Lung (tissue), 12 donors: ENCODE results near the gene COL10A1. TPM values are rescaled to one million over a fixed set of nuclear protein-coding genes. Genes with fewer than 3 reads are reported as not detected.

Experiments used
- ATAC-seq: fragments of 200-7000 bp; cut with Tn5 transposase; one replicate; pipeline ENCODE4 v1.9.1; 2020; ENCODE audit warnings: moderate number of reproducible peaks; ENCODE audit not compliant: insufficient read depth, low FRiP score
- DNase-seq, 3 donors: peaks; one replicate each; pipeline ENCODE4 v3.0.0-alpha.2; 2013 to 2017
- H3K27ac ChIP-seq, 2 donors: one replicate each; pipeline ENCODE4 v1.5.1; 2013; ENCODE audit warnings: mild to moderate bottlenecking in 2 of 2, moderate library complexity in 2 of 2, control low read depth in 1 of 2, inconsistent platforms in 1 of 2, low read depth in 1 of 2, low read length in 1 of 2
- H3K27me3 ChIP-seq, 3 donors: one replicate each; pipeline ENCODE4 v1.5.1; 2013; ENCODE audit warnings: low read length in 2 of 3; ENCODE audit not compliant: control insufficient read depth in 3 of 3, insufficient read depth in 3 of 3
- H3K36me3 ChIP-seq, 4 donors: one replicate each; pipeline ENCODE4 v1.5.1; 2013; ENCODE audit warnings: low read length in 4 of 4, mild to moderate bottlenecking in 1 of 4, moderate library complexity in 1 of 4; ENCODE audit not compliant: control insufficient read depth in 4 of 4, insufficient read depth in 4 of 4
- H3K4me1 ChIP-seq, 5 donors: one replicate each; pipeline ENCODE4 v1.5.1; 2013; ENCODE audit warnings: low read length in 5 of 5, mild to moderate bottlenecking in 2 of 5, moderate library complexity in 1 of 5; ENCODE audit not compliant: control insufficient read depth in 5 of 5, insufficient read depth in 5 of 5
- H3K4me3 ChIP-seq: one replicate; pipeline ENCODE4 v1.5.1; 2013; ENCODE audit warnings: mild to moderate bottlenecking, control low read depth, moderate library complexity
- H3K9ac ChIP-seq, 2 donors: one replicate each; pipeline ENCODE4 v1.5.1; 2013; ENCODE audit warnings: low read length in 2 of 2, control low read depth in 1 of 2; ENCODE audit not compliant: insufficient read depth in 1 of 2
- H3K9me3 ChIP-seq, 4 donors: one replicate each; pipeline ENCODE4 v1.5.1; 2013; ENCODE audit warnings: low read length in 3 of 4, mild to moderate bottlenecking in 1 of 4, moderate library complexity in 1 of 4; ENCODE audit not compliant: control insufficient read depth in 4 of 4, insufficient read depth in 3 of 4
- CTCF ChIP-seq: IDR thresholded peaks from 2 replicates; pipeline ENCODE4 v1.5.1; 2012; ENCODE audit warnings: mild to moderate bottlenecking; ENCODE audit errors: control extremely low read depth, extremely low read depth
- WGBS, 2 donors: extraction: QIAGEN DNeasy Blood & Tissue Kit; methylation state at CpG; one replicate each; pipeline ENCODE4 v1.1.7; 2013; 5-methylcytosine and 5-hydroxymethylcytosine counted together
- polyA plus RNA-seq, 2 donors: library from polyadenylated mRNA; stranded (reverse); fragments of 200-250 nt; gene quantifications; one replicate each; pipeline ENCODE4 v1.2.1, GENCODE V29; 2013
- total RNA-seq, 2 donors: library from RNA; depleted of rRNA in 1 of 2; stranded (reverse); fragments of >200 nt in 1 of 2; gene quantifications; one replicate each; pipeline ENCODE4 v1.2.1, GENCODE V29; 2014 to 2021
- donor health status: control.
- donor health status: control.
- donor health status: Bipolar disorder and iron deficiency.
- donor health status: healthy.
- donor health status: DM: yes; HTN: yes; CAD: no.

COL10A1 gene
- total and polyA plus RNA-seq, 4 donors = 0.28 TPM; not detected in 3

GRCh38 chr6:116158641-116159040, 32.7 kb upstream of the COL10A1 start:
- ATAC-seq (no peak), DNase-seq (no peak)
- H3K27ac ChIP-seq = no peak overlapping the region
- TF ChIP-seq CTCF = no peak
- peaks cover 0 to 12% (median 4%) of the 10 kb centered on the region in 4 donors for H3K36me3 ChIP-seq
- H3K4me1 ChIP-seq = no peaks in the 10 kb centered on the region
- no peak overlapping the region for H3K9ac ChIP-seq
- H3K4me3 ChIP-seq = no peak overlapping the region
- H3K27me3 ChIP-seq = no peaks in the 10 kb centered on the region
- 70 to 79% methylated on average over 3 of the region's 3 CpGs for WGBS, 2 donors
- H3K9me3 ChIP-seq = no peaks in the 10 kb centered on the region

- Histone ChIP-seq H3K4me3 (no peak overlapping the region), H3K9ac (no peak overlapping the region), H3K27me3 (no peaks in the 10 kb centered on the region), H3K27ac (no peak overlapping the region), H3K9me3 (no peaks in the 10 kb centered on the region), H3K4me1 (no peaks in the 10 kb centered on the region), H3K36me3 (peaks cover 0 to 12% (median 4%) of the 10 kb centered on the region in 4 donors)
- ATAC-seq (no peak), DNase-seq (no peak)
- TF ChIP-seq CTCF = no peak
- WGBS, 2 donors = 81 to 85% methylated on average over 1 of the region's 1 CpG
These were observed 31.5 kb upstream of the COL10A1 start for GRCh38 chr6:116157391-116157790.

- Histone ChIP-seq H3K27me3 (no peaks in the 10 kb centered on the region), H3K9me3 (no peaks in the 10 kb centered on the region), H3K4me3 (no peak overlapping the region), H3K4me1 (no peaks in the 10 kb centered on the region), H3K36me3 (peaks cover 0 to 12% (median 4%) of the 10 kb centered on the region in 4 donors), H3K27ac (no peak overlapping the region), H3K9ac (no peak overlapping the region)
- DNase-seq (no peak), ATAC-seq (no peak)
- WGBS, 2 donors = 58 to 78% methylated on average over 7 of the region's 7 CpGs
- no peak for TF ChIP-seq CTCF
These were observed 30.7 kb upstream of the COL10A1 start for GRCh38 chr6:116156405-116157326.
